Stimulated activated CD8-positive, alpha-beta memory T cell treated with anti-CD3 and anti-CD28 coated beads, Interleukin-12 subunit alpha, Interleukin-12 subunit beta, amount 100 ng/mL, for 24 hours (primary cell): ENCODE data around the gene RNF213.

Source experiments
- DNase-seq: peaks from one replicate; pipeline ENCODE4 v3.0.0-alpha.2; 2020; ENCODE audit errors: extremely low read depth

The RNF213 gene

DNA sequence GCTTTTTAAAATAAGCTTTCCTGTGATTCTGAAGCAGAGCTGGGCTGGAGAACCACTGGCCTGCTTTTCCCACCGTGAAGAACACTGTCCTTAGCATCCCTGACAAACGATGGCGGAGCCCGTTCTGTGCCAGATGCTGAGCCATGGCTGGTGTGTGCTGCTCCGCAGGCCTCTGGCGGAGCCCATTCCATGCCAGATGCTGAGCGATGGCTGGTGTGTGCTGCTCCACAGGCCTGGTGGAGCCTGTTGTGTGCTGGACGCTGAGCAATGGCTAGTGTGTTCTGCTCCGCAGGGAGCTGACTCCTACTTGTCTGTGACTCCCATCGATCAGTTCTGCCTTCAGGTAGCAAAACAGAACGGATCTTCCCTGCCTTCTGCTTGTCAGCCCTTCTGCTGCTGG, 158.6 kb downstream of the RNF213 start:
- DNase-seq, result no peak

DNA sequence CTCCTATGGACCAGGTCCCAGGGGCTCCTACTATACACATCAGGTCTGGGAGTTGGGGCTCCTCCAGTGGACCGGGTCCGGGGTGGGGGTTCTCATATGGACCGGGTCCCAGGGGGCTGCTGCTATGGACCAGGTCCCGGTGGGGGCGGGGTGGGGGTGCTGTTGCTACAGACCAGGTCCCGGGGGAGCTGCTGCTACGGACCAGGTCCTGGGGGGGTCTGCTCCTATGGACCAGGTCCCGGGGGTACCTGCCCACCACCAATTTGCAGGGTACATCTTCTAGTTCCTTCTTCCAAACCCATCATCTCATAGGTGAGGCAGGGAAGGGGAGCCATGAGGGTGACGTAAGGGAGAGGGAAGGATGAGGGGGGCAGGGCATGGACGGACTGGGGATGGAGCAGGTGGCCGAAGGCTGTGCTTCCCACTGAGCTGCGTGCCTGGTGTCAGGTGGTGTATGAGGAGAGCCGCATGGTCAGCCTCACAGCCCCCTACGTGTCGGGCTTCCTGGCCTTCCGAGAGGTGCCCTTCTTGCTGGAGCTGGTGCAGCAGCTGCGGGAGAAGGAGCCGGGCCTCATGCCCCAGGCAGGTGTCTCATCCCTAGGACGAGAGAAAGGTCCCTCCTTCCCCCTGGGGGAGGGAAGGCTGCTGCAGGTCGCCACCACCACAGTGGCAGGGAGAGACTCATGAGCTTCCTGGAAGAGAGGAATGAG, 160.9 kb downstream of the RNF213 start:
- no peak for DNase-seq

DNA sequence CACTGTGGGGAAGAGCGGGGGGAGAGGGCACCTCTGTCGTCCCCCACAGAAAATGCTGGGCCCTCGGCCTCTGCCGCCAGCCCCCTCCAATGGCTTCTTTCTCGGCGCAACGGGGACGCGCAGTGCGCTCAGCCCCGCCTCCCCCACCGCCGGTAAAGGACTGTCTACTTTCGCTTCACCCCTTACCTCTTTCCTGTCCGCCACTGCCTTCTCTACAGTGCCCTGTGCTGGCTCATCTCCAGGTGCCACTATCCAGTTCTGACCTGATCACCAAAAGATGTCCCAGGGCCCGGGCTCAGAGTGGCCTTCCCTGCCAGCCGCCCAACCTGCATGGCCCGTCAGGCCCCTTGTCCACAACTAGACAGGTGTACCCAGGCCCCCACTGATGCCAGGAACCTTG, 161.6 kb downstream of the RNF213 start:
- DNase-seq, result no peak

DNA sequence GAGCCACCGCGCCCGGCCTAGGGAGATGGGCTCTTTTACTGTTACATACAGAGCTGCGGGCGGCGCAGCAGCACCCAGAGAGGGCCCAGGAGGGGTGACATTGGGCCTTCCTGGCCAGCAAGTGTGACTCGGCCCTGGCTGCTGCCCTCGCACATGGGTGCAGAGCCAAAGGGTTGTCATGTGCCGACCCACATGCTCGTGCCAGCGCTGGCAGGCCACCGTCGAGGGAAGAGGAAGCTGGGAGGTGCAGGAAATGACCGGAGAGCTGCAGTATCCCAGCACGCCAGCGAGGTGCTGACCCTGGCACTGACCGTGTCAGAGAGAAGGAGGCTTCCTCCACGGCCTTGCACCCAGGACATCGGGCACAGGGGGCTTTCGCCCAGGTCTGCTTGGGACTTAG, 162.3 kb downstream of the RNF213 start:
- DNase-seq, result no peak

DNA sequence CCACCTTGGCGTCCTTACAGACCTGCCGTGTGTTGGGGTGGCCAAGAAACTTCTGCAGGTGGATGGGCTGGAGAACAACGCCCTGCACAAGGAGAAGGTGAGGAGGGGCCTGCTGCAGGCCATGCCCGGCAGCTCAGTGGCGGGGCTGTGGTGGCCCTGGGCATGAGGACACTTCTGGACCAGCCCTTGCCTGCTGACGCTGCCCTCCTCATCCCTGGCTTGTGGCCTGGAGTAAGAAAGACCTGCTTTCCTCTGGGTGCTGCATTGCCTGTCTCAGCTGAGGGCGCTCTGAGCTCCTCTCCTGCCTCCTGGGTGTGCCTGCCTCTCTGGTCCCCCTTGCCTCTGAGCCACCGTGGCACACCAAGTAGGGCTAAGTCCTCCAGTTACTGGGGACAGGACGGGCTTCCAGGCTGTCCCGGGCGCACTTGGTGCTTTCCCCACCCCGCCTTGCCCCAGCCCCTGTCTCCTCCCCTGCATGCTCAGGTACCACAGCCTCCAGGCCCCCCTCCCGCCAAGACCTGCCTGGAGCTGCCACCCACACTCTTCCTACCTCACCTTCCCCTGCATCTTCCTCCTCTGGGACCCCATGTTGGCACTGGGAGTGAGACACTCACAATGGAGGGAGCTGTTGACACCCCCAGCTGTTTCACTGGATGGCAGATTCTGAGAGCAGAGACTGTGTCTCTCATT, 163.0 kb downstream of the RNF213 start:
- no peak for DNase-seq

DNA sequence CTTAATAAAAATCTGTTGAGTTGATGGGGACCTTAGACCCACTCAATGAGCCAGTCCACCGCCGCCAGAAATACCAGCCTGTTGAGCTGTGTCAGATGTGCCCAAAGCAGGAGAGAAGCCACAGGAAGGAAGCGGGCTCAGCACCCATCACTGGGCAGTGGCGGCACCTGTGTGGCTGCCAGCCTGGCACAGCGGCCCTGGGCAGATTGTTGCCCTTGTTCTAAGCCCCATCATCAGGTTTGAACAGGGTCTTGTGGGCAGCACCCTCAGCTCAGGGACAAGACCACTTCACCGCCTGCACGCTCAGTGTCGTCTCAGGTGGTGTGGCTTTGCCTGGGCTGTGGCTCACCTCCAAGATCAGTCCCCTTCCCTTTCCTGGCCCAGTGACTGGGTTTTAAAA, 163.6 kb downstream of the RNF213 start:
- DNase-seq, result no peak

DNA sequence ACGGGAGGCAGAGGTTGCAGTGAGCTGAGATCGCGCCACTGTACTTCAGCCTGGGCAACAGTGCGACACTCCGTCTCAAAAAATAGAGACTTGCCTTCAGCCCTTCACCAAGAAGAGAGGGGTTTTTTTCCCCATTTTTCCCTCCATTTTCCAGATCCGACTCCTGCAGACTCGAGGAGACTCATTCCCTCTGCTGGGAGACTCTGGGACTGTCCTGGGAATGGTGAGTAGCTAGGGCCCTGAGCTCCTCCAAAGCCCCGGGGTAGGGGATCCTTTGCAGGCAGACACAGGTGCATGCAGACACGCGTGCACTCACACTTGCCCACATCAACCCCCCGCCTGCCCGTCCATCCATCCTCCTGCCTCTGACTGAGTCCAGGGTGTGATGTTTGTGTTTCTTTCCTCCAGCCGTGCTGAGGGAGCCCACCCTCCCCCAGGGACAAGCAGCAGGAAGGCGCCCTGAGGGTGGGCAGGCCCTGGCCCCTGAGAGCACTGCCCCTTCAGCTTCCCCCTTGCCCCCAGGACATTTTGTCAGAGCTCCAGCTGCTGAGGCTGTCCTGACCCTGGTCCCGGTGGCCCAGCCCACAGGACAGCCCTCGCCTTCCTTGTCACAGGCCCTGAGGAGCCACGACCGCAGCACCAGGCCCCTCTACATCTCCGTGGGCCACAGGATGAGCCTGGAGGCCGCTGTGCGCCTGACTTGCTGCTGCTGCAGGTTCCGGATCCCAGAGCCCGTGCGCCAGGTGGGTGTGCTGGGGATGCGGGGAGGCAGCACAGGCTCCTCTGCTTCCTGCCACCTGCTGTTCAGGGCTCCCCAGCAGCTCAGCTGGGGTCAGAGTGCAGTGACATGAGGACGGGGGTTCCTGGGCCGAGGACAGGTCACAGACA, 164.5 kb downstream of the RNF213 start:
- DNase-seq, result no peak

DNA sequence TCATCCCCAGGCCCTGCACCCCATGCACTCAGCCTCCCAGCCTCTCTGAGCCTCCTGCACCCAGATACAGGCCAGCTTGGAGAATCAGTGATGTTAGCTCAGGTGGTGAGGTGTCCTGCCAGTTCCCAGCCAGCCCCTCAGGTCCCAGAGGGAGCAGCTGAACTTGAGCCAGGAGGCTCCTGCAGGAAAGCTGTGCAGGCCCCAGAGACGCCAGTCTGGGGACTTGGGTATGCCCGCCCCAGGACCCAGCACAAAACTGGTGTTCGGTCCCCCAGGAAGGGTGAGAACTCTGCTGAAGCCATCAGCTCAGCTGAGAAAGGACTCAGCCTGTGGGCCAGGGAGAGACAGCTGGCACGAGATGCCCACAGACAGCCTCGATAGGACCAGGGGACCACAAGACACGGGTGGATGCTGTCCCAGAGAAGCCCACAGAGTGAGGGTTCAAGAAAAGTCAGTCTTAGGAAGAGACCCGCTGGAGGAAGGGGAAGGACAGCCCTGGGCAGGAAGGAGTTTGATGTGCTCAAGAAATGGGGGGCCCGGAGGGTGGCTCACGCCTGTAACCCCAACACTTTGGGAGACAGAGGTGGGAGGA, 165.3 kb downstream of the RNF213 start:
- no peak for DNase-seq

DNA sequence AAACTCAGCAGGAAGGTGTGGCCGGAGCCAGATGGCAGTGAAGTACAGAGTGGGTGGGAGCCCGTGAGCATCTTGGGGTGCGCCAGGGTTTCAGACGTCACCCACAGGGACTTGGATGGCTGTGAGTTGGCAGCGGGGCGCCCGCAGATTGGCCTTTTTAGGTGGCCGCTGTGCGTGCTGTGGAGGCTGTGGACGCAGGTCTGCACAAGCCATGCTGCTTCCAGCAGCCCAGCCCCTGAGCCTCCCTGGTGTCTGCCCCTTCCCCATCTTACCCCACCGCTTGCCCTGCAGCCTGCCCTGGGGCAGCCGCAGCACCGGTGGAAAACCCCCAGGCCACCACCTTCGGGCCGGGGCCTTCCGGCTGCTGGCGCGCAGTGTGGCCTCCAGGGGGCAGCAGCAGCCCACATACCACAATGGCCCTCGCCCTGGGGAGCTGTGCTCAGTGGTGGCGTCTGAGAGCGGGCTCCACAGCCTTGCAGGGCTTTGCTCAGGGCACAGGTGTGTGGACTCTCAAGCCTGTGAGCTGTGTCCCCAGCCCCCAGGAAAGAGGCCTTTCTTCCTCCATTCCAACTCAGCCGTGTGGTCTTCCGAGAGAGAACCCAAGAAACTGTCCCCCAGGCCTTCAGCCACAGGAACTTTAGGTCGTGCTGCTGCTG, 166.1 kb downstream of the RNF213 start:
- peak; percentile 59 for DNase-seq

DNA sequence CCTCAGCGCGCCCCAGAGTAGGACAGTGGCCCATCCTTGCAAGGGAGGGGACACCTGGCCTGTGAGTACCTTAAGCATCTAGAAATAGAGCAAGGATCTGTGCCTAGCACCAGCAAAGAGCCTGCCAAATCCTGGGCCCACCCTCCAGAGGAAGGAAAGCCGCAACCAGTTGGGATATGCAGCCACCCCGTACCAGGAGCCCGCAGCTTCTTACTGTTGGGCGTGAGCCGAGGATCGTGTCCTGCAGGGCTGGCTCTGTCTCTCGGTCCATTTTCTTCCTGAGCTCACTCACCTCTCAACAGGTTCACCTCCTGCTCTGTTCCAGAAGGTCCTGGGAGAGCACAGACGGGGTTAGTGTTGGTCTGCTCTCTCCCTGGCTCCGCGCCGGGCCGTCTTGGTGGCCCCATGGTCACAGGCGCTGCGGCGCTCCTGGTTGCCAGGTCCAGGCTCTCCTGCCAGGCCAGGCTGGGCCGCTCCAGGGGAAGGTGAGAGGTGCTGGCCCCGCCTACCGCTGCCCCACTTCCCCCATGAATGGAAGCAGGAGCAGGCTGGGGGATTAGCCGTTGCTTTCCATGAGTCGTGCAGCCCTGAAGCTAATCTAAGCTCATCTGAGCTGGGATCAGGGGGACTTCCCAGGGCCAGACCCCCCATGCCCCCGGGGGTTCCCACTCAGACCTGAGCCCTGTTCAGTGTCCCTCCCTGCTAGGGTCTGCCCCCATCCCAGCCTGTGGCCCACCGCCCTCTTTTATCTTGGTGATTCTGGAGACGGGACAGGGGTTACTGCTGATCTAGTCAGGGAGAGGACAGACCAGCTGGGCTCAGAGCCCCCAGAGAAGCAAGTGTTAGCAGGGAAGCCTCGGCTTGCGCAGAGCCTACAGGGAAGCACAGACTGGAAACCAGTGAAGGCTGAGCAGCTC, 167.0 kb downstream of the RNF213 start:
- no peak for DNase-seq

DNA sequence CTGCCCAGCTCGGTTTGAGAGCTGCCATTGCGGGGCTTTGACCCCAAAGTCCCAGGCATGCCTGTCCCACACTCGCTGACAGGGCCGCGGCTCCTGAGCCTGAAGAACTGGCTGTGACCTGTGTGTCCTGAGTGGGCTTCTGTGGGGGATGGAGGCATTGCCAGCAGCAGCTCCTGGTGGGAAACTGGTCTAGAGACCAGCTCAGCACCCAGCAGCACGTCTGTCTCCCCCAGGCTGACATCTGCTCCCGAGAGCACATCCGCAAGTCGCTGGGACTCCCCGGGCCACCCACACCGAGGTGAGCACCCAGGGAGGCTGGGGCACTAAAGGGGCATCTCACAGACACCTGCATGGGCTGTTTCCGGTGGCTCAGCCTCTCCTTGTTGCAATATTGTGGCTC, 167.7 kb downstream of the RNF213 start:
- no peak for DNase-seq

DNA sequence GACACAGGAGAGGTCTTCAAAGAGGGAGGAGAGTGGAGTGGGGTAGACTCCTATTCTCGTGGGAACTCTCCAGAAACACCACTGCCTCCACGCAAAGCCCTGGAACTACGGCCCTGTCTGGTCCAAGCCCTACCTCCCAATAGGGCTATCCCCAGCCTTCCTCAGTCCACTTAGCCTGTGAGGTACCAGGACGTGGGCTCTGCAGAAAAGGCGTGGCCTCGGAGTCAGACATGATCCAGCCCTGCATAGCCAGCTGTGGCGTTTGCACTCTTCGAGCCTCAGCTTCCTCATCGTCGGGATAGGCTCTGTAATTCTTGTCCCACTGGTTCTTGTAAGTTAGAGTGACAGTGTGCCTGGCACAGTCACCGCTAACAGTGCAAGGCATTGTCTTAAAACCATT, 168.1 kb downstream of the RNF213 start:
- DNase-seq, result no peak

DNA sequence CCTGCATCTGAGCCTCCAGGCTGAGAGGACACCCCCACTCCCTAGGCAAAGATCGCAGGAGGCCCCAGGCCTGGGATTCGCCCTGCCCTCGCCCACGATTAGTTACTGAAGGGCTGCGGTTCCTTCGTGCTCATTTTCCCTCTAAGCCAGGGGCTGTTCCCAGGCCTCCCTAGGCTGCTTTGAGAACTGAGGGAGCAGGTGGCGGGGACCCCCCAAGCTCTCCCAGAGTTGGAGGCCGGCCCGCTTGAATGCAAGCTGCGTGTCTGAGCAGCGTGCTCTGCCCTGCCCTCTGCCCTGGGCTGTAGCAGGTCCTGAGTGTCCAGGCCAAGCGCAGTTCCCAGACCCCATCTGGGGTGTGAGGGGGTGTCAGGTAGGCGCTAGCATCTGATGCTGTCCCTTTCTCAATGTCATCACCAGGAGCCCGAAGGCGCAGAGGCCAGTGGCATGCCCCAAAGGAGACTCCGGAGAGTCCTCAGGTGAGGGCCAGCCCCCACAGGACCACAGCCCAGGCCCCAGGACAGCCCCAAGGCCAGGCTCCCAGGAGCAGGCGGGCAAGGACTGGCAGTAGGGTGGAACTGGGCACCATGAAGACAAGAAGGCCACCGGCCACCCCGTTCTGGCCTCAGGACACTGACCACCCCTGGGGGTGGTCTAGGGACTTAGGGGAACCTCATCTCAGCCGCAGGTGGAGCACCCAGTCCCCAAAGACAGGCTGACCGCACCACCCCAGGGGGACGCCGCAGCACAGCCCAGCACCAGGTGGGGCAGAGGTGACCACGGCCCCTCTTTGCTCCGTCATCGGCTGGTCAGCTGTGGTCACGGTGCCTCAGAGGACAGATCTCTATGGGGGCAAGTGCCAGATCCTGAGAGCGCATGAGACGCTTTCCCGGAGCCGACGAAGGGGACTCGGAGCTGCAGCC, 169.0 kb downstream of the RNF213 start:
- DNase-seq, result no peak

DNA sequence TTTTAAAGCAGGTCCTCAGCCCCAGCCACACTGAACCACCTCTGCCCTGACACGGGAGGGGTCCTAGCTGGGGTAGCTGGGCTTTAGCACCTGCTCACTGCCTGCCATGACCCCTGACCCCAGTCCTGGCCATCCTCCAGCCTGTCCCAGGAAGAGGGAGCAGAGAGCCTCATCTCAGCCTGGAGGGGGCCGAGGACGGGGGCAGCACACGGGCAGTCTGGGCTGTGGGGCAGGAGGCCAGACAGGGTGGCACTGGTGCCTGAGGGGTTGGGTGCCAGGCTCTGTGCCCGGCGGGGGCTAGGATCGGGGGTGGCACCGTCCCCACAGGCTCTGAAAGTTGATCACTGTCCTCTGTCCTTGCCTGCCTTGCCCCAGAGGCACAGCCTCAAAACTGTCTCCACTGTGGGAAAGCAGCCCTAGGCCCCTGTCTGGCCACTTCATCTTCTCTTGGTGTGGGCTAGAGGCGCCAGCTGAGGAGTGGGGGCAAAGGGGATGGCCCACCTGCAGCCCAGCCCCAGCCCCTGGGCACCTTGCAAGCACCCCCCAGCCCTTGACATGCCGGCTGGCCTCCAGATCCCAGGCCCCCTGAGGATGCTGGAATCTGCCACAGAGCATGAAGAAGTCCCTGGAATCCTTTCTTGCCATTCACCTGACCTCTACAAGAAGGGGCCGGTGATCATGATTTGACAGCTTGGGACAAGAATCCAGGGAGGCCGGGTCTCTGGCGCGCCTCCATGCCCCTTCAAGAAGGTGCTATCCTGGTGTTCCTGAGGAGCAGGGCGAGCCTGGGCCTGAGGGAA, 170.0 kb downstream of the RNF213 start:
- DNase-seq, result no peak

DNA sequence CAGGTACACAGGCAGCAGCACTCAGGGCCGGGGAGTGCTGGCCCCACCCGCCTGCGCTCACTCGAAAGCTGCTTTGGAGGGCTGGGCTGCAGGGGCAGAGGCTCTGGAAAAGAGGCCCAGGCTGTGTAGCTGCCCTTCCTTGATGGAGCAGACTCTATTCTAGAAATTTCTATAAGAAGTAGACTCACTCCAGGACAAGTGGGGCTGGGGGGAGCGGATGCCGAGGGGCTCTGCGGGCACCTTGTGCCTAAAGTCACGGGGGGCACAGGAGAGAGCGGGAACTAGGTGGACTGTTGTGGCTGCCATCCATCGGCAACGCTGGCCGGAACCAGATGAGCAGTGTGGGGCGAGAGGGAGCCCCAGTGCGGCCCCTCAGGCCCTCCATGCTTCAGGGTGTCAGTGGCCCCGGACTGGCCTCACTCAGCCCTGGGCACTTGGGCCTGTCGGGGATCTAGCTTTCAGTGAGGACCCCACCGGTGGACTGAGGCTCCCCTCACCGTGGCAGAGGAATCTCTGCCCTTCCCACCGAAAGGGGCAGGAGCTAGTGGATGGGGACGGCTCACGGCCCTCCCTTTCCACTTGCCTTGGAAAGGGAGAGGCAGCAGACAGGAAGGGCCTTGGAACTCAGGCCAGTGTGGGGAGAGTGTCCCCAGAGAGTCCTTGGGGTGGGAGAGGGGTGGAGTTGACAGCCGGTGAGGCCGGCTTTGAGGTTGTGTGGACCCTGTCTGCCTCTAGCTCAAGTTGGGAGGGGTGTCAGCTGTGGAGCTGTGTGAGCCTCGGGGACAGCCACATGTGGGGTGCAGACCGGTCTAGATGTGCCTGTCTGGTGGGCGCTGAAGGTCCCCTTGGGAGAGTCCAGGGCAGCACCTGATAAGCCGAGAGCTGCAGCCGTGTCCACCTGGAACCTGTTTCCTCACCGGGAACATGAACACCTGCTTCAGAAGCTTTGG, 170.9 kb downstream of the RNF213 start:
- DNase-seq, result no peak

DNA sequence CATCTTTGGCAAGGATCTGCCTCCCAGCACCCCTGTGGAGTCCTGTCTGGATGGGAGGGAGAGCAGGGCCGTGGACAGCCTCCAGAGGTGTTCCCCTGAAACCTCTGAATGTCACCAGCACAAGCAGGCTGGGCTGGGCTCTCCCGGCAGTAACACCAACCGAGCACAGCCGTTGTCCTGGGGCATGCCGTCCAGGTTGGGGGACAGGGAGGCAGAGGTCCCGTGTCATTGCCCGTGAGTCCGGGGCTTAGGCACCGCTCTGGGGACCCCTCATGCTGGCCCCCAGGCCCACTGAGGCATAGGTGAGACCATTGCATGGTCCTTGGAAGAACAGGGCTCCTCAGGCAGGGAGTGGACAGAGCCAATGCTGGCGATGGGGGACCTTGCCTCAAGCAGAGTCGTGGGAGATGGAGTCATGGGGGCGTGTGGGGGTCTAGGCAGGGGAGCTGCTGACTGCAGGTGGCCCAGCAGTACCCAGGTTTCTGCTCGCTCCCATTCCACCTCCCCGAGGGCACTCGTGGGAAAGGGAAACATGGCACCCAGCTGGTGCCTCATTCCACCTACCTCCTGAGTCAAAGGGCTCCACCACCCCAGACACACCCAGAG, 171.8 kb downstream of the RNF213 start:
- DNase-seq, result no peak

DNA sequence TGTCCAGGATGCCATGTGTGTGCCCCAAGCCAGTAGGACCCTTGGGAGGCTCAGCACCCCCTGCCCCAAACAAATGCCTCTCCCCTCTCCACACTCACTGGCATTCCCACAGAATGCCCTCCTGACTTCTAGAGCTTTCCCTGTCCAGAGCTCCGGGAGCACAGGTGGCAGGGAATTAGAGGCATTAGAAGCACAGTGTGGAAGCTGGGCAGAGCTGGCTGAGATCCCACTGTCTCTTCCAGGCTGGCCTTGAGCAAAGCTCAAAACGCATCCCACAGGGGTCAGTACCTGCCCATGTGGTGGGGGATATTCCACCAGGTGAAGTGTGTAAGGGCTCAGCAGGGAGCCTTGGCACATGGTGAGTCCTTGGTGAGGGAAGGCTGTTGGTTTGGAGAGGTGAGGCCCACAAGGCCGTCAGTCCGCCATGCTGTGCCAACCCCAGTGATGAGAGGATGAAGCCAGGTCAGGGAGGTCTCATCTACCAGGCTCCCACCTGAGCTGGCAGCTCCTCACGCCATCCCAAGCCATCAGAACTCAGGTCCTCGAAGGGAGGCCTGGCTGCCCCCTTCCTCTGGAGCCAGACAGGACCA, 172.4 kb downstream of the RNF213 start:
- DNase-seq, result no peak
